ENCODE measurements around the gene POLR3B. TPM values are rescaled to one million over a fixed set of nuclear protein-coding genes. Genes with fewer than 3 reads are reported as not detected.
"Not testable (repeated sequence)": the region's sequence is repeated elsewhere in the genome, so short reads cannot be mapped to it uniquely, and the experiment has no call there.

POLR3B gene
- total and polyA plus RNA-seq, 5 experiments from 2014 or later = 3.1 to 9.1 (median 6.2) TPM

- H3K36me3 Mint-ChIP-seq = peaks cover 6 to 58% (median 13%) of the 10 kb centered on the region in 3 donors
- no peaks in the 10 kb centered on the region for H3K27me3 Mint-ChIP-seq
- H3K27ac Mint-ChIP-seq = no peak overlapping the region
- DNase-seq = no peak
- no peaks in the 10 kb centered on the region for H3K4me1 Mint-ChIP-seq
- H3K4me3 Mint-ChIP-seq = no peak overlapping the region
- POLR2A ChIA-PET = no interaction called here
- ATAC-seq = no peak
- no peaks in the 10 kb centered on the region for H3K9me3 Mint-ChIP-seq
Observed at GRCh38 chr12:106446419-106447092, 89.0 kb downstream of the POLR3B start.

GRCh38 chr12:106452309-106452708 lies 94.8 kb downstream of the POLR3B start:
- Mint-ChIP-seq H3K9me3 (no peaks in the 10 kb centered on the region), H3K27me3 (no peaks in the 10 kb centered on the region), H3K4me3 (no peak overlapping the region), H3K36me3 (peaks cover 14 to 52% (median 28%) of the 10 kb centered on the region in 3 donors), H3K27ac (no peak overlapping the region), H3K4me1 (no peaks in the 10 kb centered on the region)
- ATAC-seq (no peak), DNase-seq (no peak)
- POLR2A ChIA-PET = no interaction called here

- DNase-seq (no peak), ATAC-seq (no peak)
- POLR2A ChIA-PET = no interaction called here
- H3K4me1 Mint-ChIP-seq = peaks cover 0 to 2% (median 0%) of the 10 kb centered on the region in 4 donors
- peaks cover 12 to 55% (median 41%) of the 10 kb centered on the region in 3 donors for H3K36me3 Mint-ChIP-seq
- no peaks in the 10 kb centered on the region for H3K27me3 Mint-ChIP-seq
- peak overlapping the region in 2 of 10 donors; percentile 42 to 44 for H3K27ac Mint-ChIP-seq
- no peaks in the 10 kb centered on the region for H3K9me3 Mint-ChIP-seq
- no peak overlapping the region for H3K4me3 Mint-ChIP-seq
Observed at GRCh38 chr12:106455111-106455510, 97.6 kb downstream of the POLR3B start.

GRCh38 chr12:106459124-106459523 lies 101.6 kb downstream of the POLR3B start:
- POLR2A ChIA-PET = no interaction called here
- no peak for DNase-seq
- Mint-ChIP-seq H3K4me3 (no peak overlapping the region), H3K9me3 (no peaks in the 10 kb centered on the region), H3K27ac (peak overlapping the region in 1 of 10 donors; percentile 5), H3K27me3 (no peaks in the 10 kb centered on the region), H3K36me3 (peaks cover 12 to 73% (median 57%) of the 10 kb centered on the region in 3 donors), H3K4me1 (peaks cover 12 to 19% (median 16%) of the 10 kb centered on the region in 4 donors)
- no peak for ATAC-seq

DNA sequence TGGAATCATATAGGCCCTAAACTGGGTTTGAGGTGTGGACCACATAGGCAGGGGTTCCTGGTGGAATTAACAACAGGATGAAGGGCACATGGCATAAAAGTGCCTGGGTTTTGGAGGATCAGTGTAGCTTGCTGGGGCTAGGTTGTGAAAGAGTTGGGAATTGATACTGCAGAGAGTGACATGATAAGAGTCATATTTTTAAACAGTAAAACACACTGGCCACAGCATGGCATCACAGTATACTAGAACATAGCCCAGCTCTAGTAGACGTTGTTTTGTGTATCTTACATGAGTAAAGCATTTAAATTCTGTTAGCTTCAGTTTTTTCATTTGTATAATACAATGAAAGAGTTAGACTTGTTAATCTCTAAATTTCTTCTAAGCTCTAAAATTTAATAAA lies 102.0 kb downstream of the POLR3B start:
- H3K27ac Mint-ChIP-seq = no peak overlapping the region
- ATAC-seq (no peak), DNase-seq (no peak)
- no peak overlapping the region for H3K4me3 Mint-ChIP-seq
- no peaks in the 10 kb centered on the region for H3K9me3 Mint-ChIP-seq
- H3K4me1 Mint-ChIP-seq = peaks cover 12 to 19% (median 16%) of the 10 kb centered on the region in 4 donors
- peaks cover 12 to 73% (median 58%) of the 10 kb centered on the region in 3 donors for H3K36me3 Mint-ChIP-seq
- H3K27me3 Mint-ChIP-seq = no peaks in the 10 kb centered on the region
- POLR2A ChIA-PET = no interaction called here

DNA sequence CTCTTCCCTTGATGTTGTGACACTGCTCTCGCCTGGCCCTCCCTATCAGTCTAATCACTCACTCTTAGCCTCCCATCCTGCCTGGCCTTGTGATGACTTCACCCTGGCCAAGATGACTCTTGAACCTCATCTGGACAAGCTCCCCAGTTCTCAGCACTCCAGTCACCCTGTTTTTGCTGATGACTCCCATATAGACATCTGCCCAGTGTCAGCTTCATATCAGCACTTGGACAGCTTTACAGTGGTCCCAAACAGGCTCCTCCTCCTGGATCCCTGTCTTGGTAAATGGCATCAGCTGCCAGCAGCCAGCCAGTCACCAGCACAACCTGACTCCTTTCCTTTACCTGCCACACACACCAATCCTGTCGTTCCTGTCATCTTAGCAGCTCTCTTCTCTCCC lies 104.2 kb downstream of the POLR3B start:
- peaks cover 5 to 73% (median 64%) of the 10 kb centered on the region in 3 donors for H3K36me3 Mint-ChIP-seq
- DNase-seq (no peak), ATAC-seq (no peak)
- H3K27ac Mint-ChIP-seq = peak overlapping the region in 4 of 10 donors; percentile 16 to 68 (median 33)
- POLR2A ChIA-PET = no interaction called here
- no peak overlapping the region for H3K4me3 Mint-ChIP-seq
- peaks cover 12 to 19% (median 16%) of the 10 kb centered on the region in 4 donors for H3K4me1 Mint-ChIP-seq
- H3K27me3 Mint-ChIP-seq = no peaks in the 10 kb centered on the region
- H3K9me3 Mint-ChIP-seq = peaks cover 0 to 3% (median 0%) of the 10 kb centered on the region in 9 donors

DNA sequence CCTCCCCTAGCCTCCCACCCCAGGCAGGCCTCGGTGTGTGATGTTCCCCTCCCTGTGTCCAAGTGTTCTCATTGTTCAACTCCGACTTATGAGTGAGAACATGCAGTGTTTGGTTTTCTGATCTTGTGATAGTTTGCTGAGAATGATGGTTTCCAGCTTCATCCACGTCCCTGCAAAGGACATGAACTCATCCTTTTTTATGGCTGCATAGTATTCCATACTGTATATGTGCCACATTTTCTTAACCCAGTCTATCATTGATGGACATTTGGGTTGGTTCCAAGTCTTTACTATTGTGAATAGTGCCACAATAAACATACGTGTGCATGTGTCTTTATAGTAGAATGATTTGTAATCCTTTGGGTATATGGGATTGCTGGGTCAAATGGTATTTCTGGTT lies 108.1 kb downstream of the POLR3B start:
- Mint-ChIP-seq H3K4me1 (peaks cover 15 to 20% (median 17%) of the 10 kb centered on the region in 4 donors), H3K36me3 (peaks cover 21 to 86% (median 75%) of the 10 kb centered on the region in 3 donors), H3K9me3 (peaks cover 0 to 18% (median 6%) of the 10 kb centered on the region in 9 donors)
- H3K27me3 Mint-ChIP-seq, DNase-seq, H3K4me3 Mint-ChIP-seq, POLR2A ChIA-PET, ATAC-seq, H3K27ac Mint-ChIP-seq: not testable (repeated sequence)

DNA sequence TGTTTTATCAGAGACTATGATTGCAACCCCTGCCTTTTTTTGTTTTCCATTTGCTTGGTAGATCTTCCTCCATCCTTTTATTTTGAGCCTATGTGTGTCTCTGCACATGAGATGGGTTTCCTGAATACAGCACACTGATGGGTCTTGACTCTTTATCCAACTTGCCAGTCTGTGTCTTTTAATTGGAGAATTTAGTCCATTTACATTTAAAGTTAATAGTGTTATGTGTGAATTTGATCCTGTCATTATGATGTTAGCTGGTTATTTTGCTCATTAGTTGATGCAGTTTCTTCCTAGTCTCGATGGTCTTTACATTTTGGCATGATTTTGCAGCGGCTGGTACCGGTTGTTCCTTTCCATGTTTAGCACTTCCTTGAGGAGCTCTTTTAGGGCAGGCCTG lies 118.1 kb downstream of the POLR3B start:
- H3K27ac Mint-ChIP-seq, H3K4me1 Mint-ChIP-seq, H3K4me3 Mint-ChIP-seq, DNase-seq, H3K27me3 Mint-ChIP-seq, POLR2A ChIA-PET, ATAC-seq, H3K9me3 Mint-ChIP-seq: not testable (repeated sequence)
- peaks cover 7 to 23% (median 20%) of the 10 kb centered on the region in 3 donors for H3K36me3 Mint-ChIP-seq

GRCh38 chr12:106477627-106478026 lies 120.1 kb downstream of the POLR3B start:
- not testable (repeated sequence) for H3K4me3 Mint-ChIP-seq, DNase-seq, H3K27ac Mint-ChIP-seq, H3K4me1 Mint-ChIP-seq, ATAC-seq, H3K9me3 Mint-ChIP-seq, H3K27me3 Mint-ChIP-seq
- POLR2A ChIA-PET = interaction anchor here (0.6 kb wide), 1 partner anchor 79 kb away, joined by 3 read pairs; no protein-coding TSS in a partner anchor
- peaks cover 5 to 25% (median 23%) of the 10 kb centered on the region in 3 donors for H3K36me3 Mint-ChIP-seq

- H3K4me3 Mint-ChIP-seq = no peak overlapping the region
- peaks cover 5 to 36% (median 34%) of the 10 kb centered on the region in 3 donors for H3K36me3 Mint-ChIP-seq
- peak overlapping the region in 1 of 10 donors; percentile 47 for H3K27ac Mint-ChIP-seq
- POLR2A ChIA-PET = interaction anchor here (0.5 kb wide), 1 partner anchor 524 kb away, joined by 4 read pairs; no protein-coding TSS in a partner anchor
- ATAC-seq = no peak
- no peaks in the 10 kb centered on the region for H3K27me3 Mint-ChIP-seq
- DNase-seq = no peak
- H3K9me3 Mint-ChIP-seq = peaks cover 0 to 2% (median 0%) of the 10 kb centered on the region in 9 donors
- peaks cover 0 to 4% (median 0%) of the 10 kb centered on the region in 4 donors for H3K4me1 Mint-ChIP-seq
Observed at GRCh38 chr12:106480251-106480650, 122.7 kb downstream of the POLR3B start.

DNA sequence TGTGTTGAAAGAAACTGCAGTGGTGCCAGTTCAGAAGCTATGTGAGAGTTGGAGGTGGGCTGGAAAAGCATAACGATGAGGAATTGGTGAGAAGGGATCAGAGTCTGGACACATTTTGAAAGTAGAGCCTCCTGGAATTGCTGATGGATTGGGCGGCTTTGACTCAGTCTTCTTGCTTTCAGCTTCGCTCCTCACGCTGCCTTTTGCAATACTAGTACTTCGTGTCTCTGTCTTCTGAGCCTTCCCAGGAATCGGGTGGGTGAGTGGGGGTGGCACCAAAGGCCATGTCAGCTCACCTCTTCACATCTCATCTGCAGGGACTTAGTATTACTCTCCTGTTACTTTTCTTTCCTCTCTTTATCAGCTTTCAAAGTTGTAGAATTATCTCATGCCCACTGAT lies 123.7 kb downstream of the POLR3B start:
- no peak for ATAC-seq

DNA sequence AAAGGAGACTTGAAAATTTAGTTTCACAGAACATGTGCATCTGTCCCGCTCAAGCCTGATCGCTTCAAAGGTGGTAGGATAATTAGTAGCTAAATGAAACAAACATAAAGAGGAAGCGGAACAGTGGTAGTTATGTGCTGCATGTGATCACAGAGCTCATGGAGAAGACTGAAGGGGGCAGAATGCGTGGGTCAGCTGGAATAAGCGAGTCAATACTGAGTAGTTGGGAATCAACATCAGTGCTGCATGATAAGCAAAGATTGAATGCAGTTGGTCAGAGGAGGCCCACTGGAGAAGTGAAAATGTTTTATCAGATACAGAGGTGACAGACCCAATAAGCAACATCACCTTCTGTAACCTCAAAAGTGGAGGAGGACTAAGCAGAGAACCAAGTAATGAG lies 130.1 kb downstream of the POLR3B start:
- Mint-ChIP-seq H3K27me3 (no peaks in the 10 kb centered on the region), H3K27ac (no peak overlapping the region), H3K9me3 (no peaks in the 10 kb centered on the region), H3K4me3 (no peak overlapping the region), H3K4me1 (peaks cover 0 to 6% (median 0%) of the 10 kb centered on the region in 4 donors), H3K36me3 (peaks cover 0 to 32% (median 17%) of the 10 kb centered on the region in 3 donors)
- no peak for ATAC-seq
- no peak for DNase-seq
- POLR2A ChIA-PET = no interaction called here

More for the DNA sequence above, 123.7 kb downstream of the POLR3B start:
- H3K4me3 Mint-ChIP-seq = no peak overlapping the region
- peaks cover 0 to 4% (median 0%) of the 10 kb centered on the region in 4 donors for H3K4me1 Mint-ChIP-seq
- no peaks in the 10 kb centered on the region for H3K27me3 Mint-ChIP-seq
- H3K27ac Mint-ChIP-seq = no peak overlapping the region
- no peak for DNase-seq
- peaks cover 5 to 36% (median 34%) of the 10 kb centered on the region in 3 donors for H3K36me3 Mint-ChIP-seq
- POLR2A ChIA-PET = no interaction called here
- peaks cover 0 to 2% (median 0%) of the 10 kb centered on the region in 9 donors for H3K9me3 Mint-ChIP-seq

GRCh38 chr12:106488884-106489283 lies 131.3 kb downstream of the POLR3B start:
- no peaks in the 10 kb centered on the region for H3K9me3 Mint-ChIP-seq
- peaks cover 0 to 6% (median 0%) of the 10 kb centered on the region in 4 donors for H3K4me1 Mint-ChIP-seq
- no peak for ATAC-seq
- DNase-seq = no peak
- H3K4me3 Mint-ChIP-seq = no peak overlapping the region
- no peak overlapping the region for H3K27ac Mint-ChIP-seq
- POLR2A ChIA-PET = no interaction called here
- no peaks in the 10 kb centered on the region for H3K27me3 Mint-ChIP-seq
- H3K36me3 Mint-ChIP-seq = peaks cover 0 to 37% (median 14%) of the 10 kb centered on the region in 3 donors
